K562 (cell line): ENCODE results near the gene PPIL1. TPM values are rescaled to one million over a fixed set of nuclear protein-coding genes. Genes with fewer than 3 reads are reported as not detected.

Experiments used
- BCOR ChIP-seq: fragments of 450-650 bp; IDR thresholded peaks from 2 replicates; pipeline ENCODE4 v1.6.1; 2016
- CBX2 ChIP-seq: fragments of 200-600 bp; sonication (generic); IDR thresholded peaks from one replicate; pipeline ENCODE4 v1.6.1; 2012; ENCODE audit warnings: mild to moderate bottlenecking, low read length, inconsistent platforms; ENCODE audit not compliant: insufficient read depth, poor library complexity, severe bottlenecking
- CHD2 ChIP-seq: IDR thresholded peaks from 2 replicates; pipeline ENCODE4 v1.6.1; 2011; ENCODE audit warnings: low read depth, low read length
- DDX20 ChIP-seq: fragments of 450-650 bp; IDR thresholded peaks from 2 replicates; pipeline ENCODE4 v1.6.1; 2016; ENCODE audit warnings: missing genetic modification characterization, low read depth, mild to moderate bottlenecking, missing compliant biosample characterization, moderate library complexity
- ELF1 ChIP-seq: fragments of 200-800 bp; sonication (Bioruptor generic); IDR thresholded peaks from 2 replicates; pipeline ENCODE4 v1.6.1; 2016; ENCODE audit warnings: missing genetic modification characterization, missing compliant biosample characterization
- HBP1 ChIP-seq: fragments of 450-650 bp; formaldehyde crosslinking; IDR thresholded peaks from 2 replicates; pipeline ENCODE4 v1.4.0; 2022; ENCODE audit warnings: missing genetic modification characterization
- MAFG ChIP-seq: fragments of 450-650 bp; conservative IDR thresholded peaks from 2 replicates; pipeline ENCODE4 v1.6.1; 2016; ENCODE audit warnings: missing genetic modification characterization, missing compliant biosample characterization
- NCOA6 ChIP-seq: fragments of 450-650 bp; IDR thresholded peaks from 2 replicates; pipeline ENCODE4 v1.6.1; 2017; ENCODE audit warnings: mild to moderate bottlenecking
- NR4A1 ChIP-seq, 2 experiments: fragments of 250-450 bp in 1 of 2; fragments of 450-650 bp in 1 of 2; sonication (Bioruptor Pico) in 1 of 2; IDR thresholded peaks; 2 replicates each; pipeline versions ENCODE4 v1.4.0 to v1.6.1; 2016 to 2020; ENCODE audit warnings: mild to moderate bottlenecking in 2 of 2, missing compliant biosample characterization in 1 of 2, missing genetic modification characterization in 1 of 2, moderate library complexity in 1 of 2
- PRPF4 ChIP-seq: fragments of 200-400 bp; formaldehyde crosslinking; IDR thresholded peaks from one replicate; pipeline ENCODE4 v1.6.1; 2017; ENCODE audit warnings: low read length, low read depth, mild to moderate bottlenecking; ENCODE audit not compliant: insufficient read depth, poor library complexity, severe bottlenecking
- SAFB ChIP-seq: fragments of 200-400 bp; formaldehyde crosslinking; IDR thresholded peaks from 2 replicates; pipeline ENCODE4 v1.6.1; 2017; ENCODE audit warnings: low read depth, low read length, borderline replicate concordance
- SIN3B ChIP-seq: fragments of 450-650 bp; IDR thresholded peaks from 2 replicates; pipeline ENCODE4 v1.6.1; 2017; ENCODE audit warnings: low read depth, mild to moderate bottlenecking, moderate library complexity
- TAF9B ChIP-seq: fragments of 450-650 bp; IDR thresholded peaks from 2 replicates; pipeline ENCODE4 v1.6.1; 2018; ENCODE audit warnings: mild to moderate bottlenecking; ENCODE audit not compliant: partially characterized antibody
- THRB ChIP-seq: fragments of 450-650 bp; formaldehyde crosslinking; conservative IDR thresholded peaks from 2 replicates; pipeline ENCODE4 v1.4.0; 2022; ENCODE audit warnings: mild to moderate bottlenecking, missing genetic modification characterization
- ZNF121 ChIP-seq: sonication (generic); formaldehyde crosslinking; conservative IDR thresholded peaks from 2 replicates; pipeline ENCODE4 v1.8.0; 2022; ENCODE audit warnings: missing genetic modification reagents
- polyA plus RNA-seq, 8 experiments: library from polyadenylated mRNA; depleted of rRNA in 4 of 8; stranded (reverse) in 5 of 8; unstranded in 3 of 8; fragments of >200 nt; fragmentation: Nextera tagmentation in 2 of 8; fragmentation: Illumina TruSeq in 1 of 8; extraction: Ambion mirVana in 2 of 8; extraction: Trizol in 1 of 8; gene quantifications; 2 replicates each; pipeline versions ENCODE4 v1.2.1 to v1.2.3, GENCODE V29; 2011 to 2014; ENCODE audit warnings: inconsistent platforms in 1 of 8, missing spikeins in 1 of 8
- total RNA-seq, 7 experiments: library from RNA; depleted of rRNA in 6 of 7; stranded (reverse); fragments of >200 nt in 6 of 7; fragmentation: Illumina TruSeq in 2 of 7; extraction: Trizol in 2 of 7; gene quantifications; 2 replicates each; pipeline versions ENCODE4 v1.2.1 to v1.2.3, GENCODE V29; 2011 to 2021; ENCODE audit warnings: low replicate concordance in 1 of 7
- TF ChIP-seq, protein P1 (sequence below), 3 experiments: fragments of 200-800 bp in 1 of 3; sonication (Bioruptor generic) in 1 of 3; sonication (generic) in 1 of 3; formaldehyde crosslinking in 1 of 3; IDR thresholded peaks; 2 replicates each; pipeline versions ENCODE4 v1.6.1 to v1.8.0; 2016 to 2022; ENCODE audit warnings: mild to moderate bottlenecking in 2 of 3, missing compliant biosample characterization in 2 of 3, missing genetic modification characterization in 2 of 3, missing genetic modification reagents in 1 of 3
- TF ChIP-seq, protein P2 (sequence below): fragments of 450-650 bp; IDR thresholded peaks from one replicate; pipeline ENCODE4 v1.6.1; 2018; ENCODE audit warnings: mild to moderate bottlenecking, moderate library complexity; ENCODE audit not compliant: partially characterized antibody

PPIL1 gene
- total and polyA plus RNA-seq, 9 of the 15 experiments (the other 6 are each of a cell fraction or from before 2014, with no cell fraction given): 65.8 to 205 (median 130) TPM

DNA sequence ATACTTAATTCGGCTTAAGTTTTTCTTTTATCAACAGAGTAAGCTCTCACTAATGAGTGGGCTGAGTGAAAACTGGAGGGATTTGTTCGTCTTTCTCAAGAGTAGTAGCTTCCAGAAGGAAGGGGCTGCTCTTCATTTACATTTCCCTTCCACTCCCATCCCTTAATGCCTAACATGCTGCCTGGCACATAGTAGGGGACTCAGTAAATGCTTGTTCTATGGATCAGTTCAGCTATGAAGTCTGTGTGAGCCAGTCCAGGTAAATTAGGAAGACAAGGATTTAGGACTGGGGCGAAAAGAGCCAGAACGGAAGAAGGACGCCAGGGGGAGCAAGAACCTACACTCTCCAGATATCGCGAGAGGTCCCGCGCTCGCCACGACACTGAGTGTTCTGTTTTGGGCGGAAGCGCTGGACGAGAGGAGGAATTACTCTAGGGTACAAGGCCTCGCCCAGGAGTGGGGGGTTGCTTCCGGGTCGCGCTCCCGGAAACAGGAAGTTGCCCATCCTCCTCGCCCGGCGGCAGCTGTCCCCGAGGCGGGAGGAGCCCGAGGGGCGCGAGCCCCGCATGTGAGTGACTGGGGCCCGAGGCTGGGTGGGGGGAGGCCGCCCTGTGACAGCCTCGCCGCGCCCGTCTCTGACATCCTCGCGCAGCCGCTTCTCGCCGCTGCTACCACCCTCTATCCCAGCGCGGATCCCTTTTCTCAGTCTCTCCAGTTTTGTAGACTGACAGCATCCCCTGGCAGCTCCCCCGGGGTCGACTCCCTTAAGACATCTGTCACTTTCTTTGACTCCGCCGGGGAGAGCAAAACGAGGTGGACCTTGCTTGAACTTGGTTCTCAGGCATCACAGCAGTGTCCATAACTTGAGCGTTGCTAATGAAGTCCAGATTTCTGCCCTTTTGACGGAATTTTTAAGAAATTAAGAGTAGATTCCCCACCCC, 11.1 kb upstream of the PPIL1 start, which contains the start of gene C6orf89 (continued):
- TF ChIP-seq, protein P1, sequence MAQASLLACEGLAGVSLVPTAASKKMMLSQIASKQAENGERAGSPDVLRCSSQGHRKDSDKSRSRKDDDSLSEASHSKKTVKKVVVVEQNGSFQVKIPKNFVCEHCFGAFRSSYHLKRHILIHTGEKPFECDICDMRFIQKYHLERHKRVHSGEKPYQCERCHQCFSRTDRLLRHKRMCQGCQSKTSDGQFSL (CRISPR knock-in tag; IDR thresholded peaks at IDR 0.05): peak; percentile 95
- TF ChIP-seq, protein P1 (tag; IDR thresholded peaks at IDR 0.05): peak in 1 of 2 experiments; percentile 81; a peak in 2 of 4 replicates
- TF ChIP-seq BCOR (peak; percentile 10; the same call in 1 of the 2 replicates), SIN3B (peak; percentile 85), SAFB (0 out of 2 replicates have a peak, but pooled peaks have one; percentile 50), MAFG (no peak), NCOA6 (0 out of 2 replicates have a peak, but pooled peaks have one; percentile 31), PRPF4 (no peak), TAF9B (peak; percentile 73), CHD2 (peak; percentile 98), HBP1 (CRISPR knock-in tag) (peak; percentile 66; the same call in 1 of the 2 replicates), DDX20 (tag) (no peak), ELF1 (tag) (peak; percentile 100), THRB (peak; percentile 28; the same call in 1 of the 2 replicates), ZNF121 (CRISPR knock-in tag) (no peak), CBX2 (no peak), NR4A1 (CRISPR knock-in tag; IDR thresholded peaks at IDR 0.05) (peak; percentile 60; the same call in 1 of the 2 replicates), NR4A1 (tag; IDR thresholded peaks at IDR 0.05) (no peak; the same call in 1 of the 2 replicates)
- TF ChIP-seq, protein P2, sequence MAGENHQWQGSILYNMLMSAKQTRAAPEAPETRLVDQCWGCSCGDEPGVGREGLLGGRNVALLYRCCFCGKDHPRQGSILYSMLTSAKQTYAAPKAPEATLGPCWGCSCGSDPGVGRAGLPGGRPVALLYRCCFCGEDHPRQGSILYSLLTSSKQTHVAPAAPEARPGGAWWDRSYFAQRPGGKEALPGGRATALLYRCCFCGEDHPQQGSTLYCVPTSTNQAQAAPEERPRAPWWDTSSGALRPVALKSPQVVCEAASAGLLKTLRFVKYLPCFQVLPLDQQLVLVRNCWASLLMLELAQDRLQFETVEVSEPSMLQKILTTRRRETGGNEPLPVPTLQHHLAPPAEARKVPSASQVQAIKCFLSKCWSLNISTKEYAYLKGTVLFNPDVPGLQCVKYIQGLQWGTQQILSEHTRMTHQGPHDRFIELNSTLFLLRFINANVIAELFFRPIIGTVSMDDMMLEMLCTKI: no peak
